NCI-H1694 treated with DMSO at 0.1 percent for 48 hours (cell line): ENCODE results near the gene TEX26.

ENCODE experiments used
- DNase-seq: peaks from one replicate; lab custom pipeline; 2025; lab: John Stamatoyannopoulos, UW

TEX26 gene

DNA sequence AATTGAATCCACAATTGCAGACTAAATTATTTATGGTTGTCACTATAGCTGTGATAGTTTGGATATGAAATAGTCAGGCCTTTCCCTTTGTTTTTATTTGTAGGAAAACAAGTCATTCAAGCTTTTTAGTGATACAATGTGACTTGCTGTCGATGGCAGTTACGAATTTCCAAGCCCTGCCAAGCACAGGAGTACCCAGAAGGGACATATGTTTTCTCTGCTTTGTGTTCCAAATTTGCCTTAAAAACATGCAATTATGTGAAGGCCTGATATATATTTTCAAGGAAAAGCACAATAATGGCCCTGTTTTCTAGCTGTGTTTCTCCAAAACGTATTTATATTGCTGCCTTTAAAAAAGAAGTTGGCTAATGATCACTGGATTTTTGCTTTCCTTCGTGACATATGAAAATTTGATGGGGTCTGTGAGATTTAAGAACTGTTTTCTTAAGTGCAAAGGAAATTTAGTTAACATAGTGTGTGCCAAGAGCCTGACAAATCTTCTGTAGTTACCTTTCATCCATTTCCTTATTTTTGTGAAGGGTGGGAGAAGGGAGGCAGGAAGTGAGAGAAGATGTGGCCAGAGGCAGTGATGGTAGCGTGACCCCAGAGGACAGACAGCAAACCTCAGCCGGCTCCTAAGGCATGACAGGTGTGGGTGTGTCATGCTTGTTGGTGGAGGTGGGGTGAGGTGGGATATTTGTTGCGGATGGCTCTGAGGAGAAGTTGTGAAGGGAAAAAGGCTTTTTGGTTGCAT is 79.6 kb downstream of the TEX26 start:
- peak; percentile 35 for DNase-seq

DNA sequence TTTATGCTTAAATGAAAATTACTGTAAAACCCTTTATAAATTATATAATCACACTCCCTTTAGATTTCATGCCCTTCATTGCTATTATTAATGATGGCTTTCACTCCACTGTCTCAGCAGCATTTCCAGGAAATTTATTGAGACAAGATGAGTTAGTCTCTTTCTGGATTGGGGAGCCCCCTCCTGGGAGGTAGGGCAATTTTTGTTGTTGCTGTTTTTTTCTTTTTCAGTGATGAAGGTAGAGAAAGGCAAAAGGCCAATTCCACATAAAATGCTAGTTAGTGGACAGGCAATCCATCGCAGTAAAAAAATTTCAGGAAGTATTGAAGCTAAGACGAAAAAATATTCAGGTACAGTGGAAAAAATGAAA is 80.2 kb downstream of the TEX26 start:
- peak; percentile 74 for DNase-seq

DNA sequence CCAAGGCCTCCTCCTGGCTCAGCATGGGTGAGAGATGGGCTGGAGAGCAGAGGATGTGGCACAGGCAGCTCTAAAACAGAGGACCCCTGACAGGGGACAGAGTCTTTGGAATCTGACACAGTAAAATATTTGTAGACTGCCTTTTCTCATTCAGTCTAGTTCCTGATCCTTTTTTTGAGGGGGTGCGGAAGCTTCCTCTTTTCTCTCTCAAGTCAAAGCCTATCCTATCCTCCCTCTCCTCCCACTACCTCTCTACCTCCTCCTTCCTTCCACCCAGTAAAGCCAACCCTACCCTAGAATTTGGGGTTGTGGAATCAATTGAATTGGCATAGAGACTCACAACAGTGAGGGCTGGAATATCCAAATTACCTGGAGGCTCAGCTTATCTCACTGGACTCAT is 82.0 kb downstream of the TEX26 start:
- DNase-seq, result no peak

GRCh38 chr13:31015199-31015598 is 82.7 kb downstream of the TEX26 start:
- no peak for DNase-seq

GRCh38 chr13:31016342-31017325 is 84.2 kb downstream of the TEX26 start:
- no peak for DNase-seq

DNA sequence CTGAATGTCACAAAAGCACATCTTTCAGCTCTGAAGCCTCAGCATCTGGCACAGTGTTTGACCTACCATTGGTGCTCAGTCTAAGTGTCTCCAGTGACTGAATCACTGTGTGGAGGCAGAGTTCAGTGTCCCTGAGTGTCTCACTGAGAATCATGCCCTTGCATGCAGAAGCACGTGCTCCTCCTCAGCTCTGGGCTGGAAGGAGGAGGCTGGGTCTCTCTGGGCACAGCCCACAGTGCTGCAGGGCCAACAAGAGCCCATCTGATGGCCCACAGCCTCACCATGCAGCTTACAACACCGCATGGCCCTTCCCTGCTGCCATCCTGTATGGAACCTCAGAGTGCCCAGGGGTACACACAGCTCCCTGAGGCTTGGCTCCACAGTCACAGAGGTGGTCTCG is 86.1 kb downstream of the TEX26 start:
- no peak for DNase-seq

GRCh38 chr13:31020996-31021395 is 88.5 kb downstream of the TEX26 start:
- no peak for DNase-seq

GRCh38 chr13:31022288-31022895 is 89.9 kb downstream of the TEX26 start:
- DNase-seq, result no peak

- no peak for DNase-seq
These were observed 90.6 kb downstream of the TEX26 start for GRCh38 chr13:31022928-31023530.
